GM18870 (cell line): ENCODE measurements around the gene LIMS1.
"Not testable (repeated sequence)": the region's sequence is repeated elsewhere in the genome, so short reads cannot be mapped to it uniquely, and the experiment has no call there.

Source experiments
- ATAC-seq: cut with Tn5 transposase; IDR thresholded peaks from one replicate; pipeline ENCODE4 v1.9.1; 2021; ENCODE audit warnings: moderate library complexity; ENCODE audit not compliant: unreplicated experiment

LIMS1 gene, protein sequence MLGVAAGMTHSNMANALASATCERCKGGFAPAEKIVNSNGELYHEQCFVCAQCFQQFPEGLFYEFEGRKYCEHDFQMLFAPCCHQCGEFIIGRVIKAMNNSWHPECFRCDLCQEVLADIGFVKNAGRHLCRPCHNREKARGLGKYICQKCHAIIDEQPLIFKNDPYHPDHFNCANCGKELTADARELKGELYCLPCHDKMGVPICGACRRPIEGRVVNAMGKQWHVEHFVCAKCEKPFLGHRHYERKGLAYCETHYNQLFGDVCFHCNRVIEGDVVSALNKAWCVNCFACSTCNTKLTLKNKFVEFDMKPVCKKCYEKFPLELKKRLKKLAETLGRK

DNA sequence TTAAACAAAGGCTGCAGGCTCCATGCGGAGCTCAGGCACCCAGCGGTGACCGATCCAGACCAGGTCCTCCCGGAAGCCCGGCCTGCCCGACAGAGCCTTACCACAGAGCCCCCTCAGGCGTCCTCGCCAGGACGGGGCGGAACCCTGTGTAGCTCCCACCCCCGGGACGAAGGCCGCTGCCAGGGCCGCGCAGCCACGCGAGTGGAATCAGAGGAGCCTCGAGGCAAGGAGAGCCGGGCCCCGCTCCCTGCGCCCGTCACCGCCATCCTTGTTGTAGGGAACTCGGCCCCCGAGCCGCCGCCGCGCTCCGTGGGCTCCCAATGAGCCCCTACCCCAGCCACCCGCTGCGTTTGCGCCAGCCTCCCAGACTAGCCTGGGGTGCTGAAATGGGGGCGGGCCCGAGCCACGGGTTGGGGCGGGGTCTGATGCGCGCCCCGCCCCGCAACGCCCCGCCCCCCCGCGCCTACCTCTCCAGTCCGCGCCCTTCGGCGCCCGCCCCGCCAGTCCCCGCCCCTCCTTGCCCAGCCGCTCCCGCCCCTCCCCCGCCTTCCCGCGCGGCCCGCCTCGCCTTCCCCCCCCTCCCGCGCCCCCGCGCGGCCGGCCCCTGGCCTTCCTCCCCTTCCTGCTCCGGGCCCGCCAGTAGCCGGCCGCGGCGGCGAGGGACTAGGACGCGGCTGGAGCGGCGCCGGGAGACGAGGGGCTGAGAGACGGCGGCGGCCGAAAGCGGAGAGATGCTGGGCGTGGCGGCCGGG, at the start of gene LIMS1:
TSS of gene LIMS1 (plus strand) at position 639 of the 752 bp plus-strand sequence. CDS start at position 732, 93 bp downstream.
- ATAC-seq: peak; percentile 94

DNA sequence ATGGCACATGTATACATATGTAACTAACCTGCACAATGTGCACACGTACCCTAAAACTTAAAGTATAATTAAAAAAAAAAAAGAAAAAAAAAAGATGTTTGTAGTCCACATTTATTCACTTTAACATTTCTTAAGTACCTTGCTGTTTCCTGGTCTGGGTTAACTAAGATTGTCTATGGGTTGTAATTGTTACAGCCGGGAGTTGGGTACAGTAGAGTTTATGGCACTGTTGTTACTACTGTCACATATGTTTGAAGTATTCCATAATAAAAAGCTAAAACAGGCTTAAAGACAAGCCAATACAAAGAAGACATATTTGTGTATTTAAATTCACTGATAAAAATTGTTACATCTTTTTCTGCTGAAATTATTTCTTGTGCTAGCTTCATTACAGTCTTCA, 49.0 kb upstream of the LIMS1 start:
- no peak for ATAC-seq

DNA sequence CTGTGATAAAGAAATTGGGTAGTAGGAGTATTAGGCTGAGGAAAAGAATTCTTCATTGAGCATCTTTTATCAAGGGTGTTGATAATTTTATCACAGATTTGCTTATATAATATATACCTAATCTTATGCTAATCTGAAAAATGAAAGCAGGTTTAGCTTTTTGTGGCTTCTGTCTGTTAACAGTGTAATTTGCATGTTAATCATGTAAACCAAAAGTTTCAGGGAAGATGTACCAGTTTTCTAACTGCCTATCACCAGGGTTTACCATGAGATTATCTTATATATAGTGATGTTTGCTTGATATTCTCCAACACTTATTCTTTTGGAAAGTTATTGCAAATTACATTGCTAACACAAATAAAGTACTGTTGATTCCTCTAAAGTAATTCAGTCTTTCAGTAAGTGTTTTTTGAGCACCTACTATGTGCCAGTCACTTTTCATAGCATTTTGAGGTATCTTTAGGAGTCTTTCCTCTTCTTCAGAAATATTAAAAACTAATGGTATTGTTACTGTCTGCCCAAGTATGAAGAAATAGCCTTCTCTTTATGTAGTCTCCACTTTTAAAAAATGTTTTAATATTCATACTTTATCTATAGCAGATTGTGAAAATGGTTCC, 43.7 kb upstream of the LIMS1 start:
- no peak for ATAC-seq

DNA sequence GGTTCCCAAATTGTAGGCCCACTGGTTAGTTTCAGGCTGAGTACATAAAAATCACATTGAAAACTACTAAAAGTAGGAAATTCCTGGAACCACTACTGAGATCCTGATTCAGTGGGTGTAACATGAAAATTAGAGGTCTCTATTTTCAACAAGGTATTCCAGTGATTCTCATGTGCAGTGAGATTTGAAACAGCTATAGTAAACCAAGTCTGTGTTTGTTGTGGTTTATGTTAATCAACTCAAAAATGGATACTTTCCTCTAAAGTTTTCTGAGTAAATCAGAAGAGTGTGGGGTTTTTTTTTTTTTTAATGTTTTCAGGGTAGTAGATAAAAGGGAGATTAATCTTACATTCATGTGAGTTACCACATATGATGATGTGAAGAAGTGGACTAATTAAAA, 42.4 kb upstream of the LIMS1 start:
- no peak for ATAC-seq

DNA sequence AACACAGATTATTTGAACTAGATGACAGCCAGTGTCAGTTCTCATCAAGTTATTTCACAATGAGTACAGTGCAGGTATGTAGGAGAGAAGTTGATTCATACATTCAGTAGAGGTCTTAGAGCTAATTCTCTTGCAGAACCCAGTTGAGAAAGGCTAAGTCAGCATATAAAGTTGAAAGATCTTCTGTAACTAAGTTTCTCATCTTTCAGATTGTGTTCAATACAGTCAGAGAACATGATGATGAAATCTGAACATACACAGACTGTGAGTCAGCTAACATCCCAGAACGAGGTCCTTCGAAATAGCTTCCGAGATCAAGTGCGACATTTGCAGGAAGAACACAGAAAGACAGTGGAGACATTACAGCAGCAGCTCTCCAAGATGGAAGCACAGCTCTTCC, 41.9 kb upstream of the LIMS1 start:
- ATAC-seq: no peak

DNA sequence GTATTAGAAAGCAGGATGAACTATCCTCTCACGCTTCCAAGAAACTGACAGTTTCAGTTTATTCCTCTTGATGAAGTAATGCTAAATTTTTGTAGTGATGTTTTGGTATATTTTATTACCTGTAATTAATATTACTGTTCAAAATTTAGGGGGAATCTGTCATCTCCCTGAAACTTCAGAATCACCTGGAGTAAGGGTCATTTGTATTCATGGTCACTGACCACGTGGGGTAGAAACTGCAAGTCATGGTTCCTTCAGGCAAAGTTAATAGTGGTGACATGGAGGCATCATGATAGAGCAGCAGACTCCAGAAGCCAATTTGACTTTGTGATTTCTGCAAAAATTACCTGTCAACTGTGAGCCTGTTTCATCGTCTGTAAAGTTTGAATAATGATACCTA, 38.1 kb upstream of the LIMS1 start:
- ATAC-seq: not testable (repeated sequence)

DNA sequence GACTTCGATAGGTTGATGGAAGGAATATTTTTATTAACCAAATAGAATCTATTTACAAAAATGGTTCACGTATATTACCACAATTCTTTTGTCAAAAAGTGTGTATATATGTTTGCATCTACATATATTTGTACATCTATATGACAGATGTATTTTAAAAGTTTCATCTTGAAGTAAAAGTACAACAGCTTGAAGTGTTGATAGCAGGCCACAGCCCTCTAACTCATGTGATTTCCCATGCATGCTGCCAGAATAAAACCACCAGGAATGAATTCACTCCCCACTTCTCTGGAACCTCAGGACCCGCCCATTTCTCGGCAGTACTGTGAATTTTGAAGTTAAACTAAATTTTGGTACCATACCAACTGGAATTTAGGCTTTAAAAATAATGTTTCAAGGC, 26.6 kb upstream of the LIMS1 start:
- not testable (repeated sequence) for ATAC-seq

DNA sequence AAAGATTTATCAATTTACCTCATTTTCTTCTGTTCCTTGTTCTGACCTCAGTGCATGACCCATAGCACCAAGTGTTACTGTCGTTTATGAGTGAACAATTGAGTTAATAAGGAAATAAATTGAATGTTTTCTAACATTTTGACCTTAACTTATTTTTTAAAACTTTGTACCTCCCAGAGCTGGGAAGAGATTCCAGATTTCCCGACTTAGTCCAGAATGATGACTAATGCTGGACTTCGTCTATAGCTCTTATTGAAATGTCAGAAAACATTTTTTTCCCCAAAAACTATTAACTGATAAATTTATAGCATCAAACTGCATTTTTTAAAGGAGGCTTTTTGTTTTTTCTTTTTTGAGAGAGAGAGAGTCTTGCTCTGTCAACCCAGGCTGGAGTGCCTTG, 21.8 kb upstream of the LIMS1 start:
- ATAC-seq: not testable (repeated sequence)

DNA sequence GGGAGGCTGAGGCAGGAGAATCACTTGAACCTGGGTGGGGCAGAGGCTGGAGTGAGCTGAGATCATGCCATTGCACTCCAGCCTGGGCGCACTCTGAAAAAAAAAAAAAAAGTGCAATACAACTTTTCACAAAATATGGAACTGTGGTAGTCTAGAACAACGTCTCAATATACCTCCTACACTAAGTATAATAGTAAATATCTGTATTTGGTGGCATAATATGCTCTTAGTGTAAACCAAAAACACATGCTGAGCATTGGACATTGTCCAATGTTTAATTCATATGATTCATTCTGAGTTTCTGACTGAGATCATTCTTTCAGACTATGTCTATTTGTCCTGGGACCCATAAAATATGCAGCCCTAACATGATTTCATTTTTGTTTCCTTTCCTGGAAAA, 19.8 kb upstream of the LIMS1 start:
- ATAC-seq: not testable (repeated sequence)

DNA sequence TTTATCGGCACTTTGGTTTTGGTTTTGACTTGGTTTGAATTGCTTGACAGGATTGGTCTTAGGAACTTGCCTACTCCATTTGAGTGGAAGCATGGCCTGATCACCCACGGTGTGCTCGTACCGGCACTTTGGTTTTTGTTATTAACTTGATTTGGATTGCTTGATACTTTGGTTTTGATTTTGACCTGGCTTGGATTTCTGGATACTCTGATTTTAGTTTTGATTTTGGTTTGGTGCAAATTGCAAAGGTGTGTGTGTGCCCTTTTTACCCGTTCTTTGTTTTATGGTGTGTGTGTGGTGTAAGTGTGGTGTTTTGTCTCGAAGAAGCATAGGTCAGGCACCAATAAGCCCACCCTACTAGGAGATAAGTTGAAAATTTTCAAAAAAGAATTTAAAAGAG, 9.6 kb upstream of the LIMS1 start:
- ATAC-seq: not testable (repeated sequence)

DNA sequence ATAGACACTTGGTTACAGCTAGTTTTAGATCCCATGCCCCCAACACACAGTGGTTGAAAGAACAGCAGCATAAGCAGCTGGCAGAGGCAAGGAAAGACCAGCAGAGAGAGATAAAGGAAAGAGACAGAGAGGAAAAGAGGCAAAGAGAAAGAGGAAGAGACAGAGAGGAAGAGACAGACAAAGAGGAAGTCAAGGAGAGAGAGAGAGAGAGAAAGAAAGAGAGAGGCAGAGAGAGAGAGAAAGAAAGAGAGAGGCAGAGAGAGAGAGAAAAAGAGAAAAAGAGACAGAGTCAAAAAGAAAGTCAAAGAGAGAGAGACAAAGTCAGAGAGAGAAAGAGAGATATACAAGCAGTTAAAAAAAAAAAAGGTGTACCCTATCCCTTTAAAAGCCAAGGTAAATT, 9.0 kb upstream of the LIMS1 start:
- not testable (repeated sequence) for ATAC-seq

DNA sequence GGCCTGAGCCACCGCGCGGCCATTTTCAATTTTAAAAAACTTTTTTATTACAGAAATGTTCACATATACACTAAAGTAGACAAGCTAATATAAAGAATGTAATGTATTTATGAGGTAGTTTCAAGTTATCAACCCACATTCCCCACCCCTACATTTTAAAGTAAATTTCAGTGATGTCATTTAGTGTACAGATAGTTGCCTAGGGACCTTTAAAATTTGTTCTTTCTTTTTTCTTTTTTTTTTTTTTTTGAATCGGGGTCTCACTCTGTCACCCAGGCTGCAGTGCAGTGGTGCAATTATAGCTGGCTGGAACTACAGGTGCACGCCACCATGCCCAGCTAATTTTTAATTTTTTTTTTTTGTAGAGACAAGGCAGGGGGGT, 2.6 kb upstream of the LIMS1 start:
- ATAC-seq: no peak

DNA sequence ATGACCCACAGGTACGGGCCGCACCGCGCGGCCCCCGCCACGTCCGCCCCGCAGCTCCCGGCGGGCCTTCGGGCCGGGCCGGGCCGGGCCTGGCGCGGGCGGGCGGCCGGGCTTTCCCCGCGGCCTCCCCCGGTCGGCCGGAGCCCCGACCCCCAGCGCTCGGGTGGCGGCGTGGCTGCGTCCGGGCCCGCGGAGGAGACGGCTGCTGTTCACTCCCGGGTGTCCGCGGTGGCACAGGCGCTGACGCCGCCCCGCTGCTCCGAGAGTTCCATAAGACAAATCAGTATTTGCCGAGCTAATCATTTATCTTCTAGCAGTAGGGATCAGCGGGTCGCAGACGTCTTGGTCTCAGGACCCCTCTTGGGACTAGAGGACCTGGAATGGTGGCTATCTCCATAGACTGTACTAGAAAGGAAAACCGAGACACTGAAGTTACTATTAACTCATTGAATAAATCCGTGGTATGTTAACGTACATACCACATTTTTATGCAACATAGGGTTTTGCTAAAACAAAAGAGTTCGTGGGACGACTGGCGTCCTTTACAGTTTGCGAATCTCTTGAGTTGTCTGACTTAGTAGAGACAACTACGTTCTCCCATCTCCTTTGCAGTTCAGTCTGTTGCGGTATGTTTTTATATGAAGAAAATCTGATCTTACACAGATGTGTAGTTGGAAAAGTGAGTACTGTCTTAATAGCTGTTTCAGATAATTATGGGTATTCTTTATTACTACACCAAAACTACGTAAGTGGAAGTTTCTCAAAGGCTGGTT, 500 bp downstream of the LIMS1 start:
- peak; percentile 25 for ATAC-seq

DNA sequence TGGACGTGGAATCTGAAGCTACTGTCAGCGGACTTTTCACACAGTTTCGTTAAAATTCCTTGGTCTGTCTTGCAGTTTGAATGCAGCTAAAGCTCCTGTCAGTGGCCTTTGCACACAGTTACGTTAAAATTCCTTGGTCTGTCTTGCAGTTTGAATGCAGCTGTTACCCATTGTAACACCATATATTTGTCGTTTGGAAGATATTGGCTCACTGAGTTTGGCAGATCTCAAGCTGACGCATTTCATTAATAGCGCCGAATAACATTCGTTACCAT, 1.0 kb downstream of the LIMS1 start:
- no peak for ATAC-seq

DNA sequence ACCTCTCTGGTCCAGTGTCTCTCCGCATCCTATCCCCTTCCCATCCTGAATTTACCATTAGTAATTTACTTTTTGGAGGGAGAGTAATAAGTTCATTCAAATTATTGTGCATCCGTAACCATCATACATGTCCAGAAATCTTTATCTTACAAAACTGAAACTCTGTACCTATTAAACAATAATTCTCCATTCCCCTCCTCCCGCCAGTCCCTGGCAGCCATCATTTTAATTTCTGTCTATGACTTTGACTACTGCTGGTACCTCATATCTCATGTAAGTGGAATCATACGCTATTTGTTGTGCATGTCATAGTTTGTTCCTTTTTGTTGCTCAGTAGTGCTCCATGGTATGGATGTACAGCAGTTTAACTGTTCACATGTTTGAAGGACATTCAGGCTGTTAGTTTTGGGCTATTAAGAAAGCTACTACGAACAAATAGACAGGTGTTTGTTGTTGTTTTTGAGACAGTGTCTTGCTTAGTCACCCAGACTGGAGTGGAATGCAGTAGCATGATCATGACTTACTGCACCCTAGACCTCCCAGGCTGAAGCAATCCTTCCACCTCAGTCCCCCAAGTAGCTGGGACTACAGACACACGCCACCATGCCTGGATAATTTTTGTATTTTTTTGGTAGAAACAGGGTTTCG, 2.0 kb downstream of the LIMS1 start:
- ATAC-seq: no peak

DNA sequence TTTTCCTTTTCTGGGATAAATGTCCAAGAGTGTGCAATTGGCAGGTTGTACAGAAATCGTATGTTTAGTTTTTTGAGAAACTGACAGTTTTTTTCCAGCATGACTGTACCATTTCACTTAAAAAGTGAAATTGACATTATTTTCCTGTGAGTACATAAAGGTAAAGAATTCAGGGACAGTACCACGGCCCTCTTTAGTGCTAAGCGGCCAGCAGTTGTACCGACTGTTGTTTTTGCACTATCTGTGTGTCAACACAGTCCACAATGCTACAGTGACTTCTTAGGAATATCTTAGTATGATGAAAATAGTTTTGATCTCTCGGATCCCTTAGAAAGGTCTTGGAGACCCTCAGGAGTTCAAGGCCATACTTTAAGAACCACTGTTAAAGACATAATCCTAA, 2.6 kb downstream of the LIMS1 start:
- ATAC-seq: no peak

DNA sequence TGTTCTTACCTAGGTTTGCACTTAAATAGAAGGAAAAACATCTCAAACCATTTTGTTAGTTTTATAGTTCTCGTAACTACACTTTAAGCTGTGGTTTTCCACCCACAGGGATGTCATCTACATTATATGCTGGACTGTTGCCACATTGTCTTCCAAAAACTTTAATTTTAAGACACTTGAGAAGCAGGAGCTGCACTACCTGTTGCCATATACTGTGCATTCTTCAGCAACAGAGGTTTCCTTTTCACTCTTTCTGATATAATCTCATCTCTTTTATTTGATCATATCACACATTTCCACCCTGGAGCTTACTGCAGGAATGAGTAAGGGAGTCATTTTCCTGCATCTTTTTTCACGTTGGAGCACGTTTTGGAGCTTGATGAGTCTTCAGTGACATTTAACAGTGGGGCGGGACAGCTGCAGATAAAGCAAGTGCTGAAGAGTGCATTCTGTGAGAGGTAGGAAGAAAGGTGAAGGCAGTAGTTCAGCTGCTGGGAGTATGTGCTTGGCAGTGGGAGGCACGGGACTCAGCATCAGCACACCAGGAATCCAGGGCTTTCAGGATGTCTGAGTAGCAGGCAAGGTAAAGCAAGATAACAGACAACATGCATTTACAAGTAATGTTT, 3.8 kb downstream of the LIMS1 start:
- no peak for ATAC-seq

DNA sequence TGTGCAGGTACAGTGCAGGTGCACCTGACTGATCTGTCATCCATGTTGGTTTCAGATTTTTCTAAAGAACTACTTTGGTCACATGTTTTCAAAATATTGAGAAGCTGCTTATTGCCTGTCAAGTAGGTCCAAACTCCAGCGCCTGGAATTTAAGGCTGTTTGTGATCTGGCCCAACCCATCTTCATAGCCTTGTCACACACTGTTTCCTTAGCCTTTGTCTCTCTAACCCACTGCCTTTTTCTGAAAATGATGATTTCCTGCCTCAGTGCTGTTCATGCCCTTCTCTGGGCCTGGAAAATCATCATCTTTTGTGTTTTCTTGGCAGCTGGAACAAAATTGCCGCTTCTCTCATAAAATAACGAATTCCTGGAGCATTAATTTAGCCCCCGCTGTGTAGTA, 7.2 kb downstream of the LIMS1 start:
- ATAC-seq: no peak

DNA sequence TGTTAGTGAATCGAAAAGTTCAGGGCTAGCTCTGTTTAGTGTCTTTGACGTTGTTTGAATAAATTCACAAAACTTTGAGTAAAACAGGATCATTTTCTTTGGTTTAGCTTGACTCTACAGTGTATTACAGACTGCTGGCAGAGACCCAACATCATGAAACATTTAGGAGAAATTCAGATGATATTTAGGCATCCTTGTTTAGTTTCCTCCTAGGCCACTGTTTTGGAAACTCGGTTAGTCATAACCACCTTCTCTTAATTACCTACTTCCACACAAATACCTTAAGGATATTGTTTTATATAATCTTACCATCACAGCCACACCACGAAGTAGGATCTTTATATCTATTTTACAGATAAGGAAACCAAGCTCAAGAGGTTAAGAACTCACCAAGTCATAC, 7.8 kb downstream of the LIMS1 start:
- ATAC-seq: no peak

DNA sequence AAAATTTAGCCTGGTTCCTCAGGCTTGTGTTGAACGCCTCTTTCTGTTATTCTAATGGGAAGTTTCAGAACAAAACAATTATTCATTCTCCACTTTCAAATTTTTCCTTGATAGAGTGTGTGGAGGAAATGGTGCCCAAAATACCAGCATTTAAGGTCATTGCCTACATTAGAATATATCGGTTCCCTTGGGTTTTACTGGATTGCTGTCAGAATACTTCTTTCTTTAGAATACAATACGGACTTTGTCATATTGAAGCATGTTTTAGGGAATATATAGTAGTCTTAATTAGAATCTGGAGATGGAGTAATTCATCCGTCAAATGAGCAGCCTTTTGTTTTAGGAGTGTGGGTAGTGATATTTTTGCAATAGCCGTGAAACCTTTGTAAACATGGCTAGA, 13.3 kb downstream of the LIMS1 start:
- no peak for ATAC-seq
